HG03575 (cell line): ENCODE results near the gene ZNF281.
"Not testable (repeated sequence)": the region's sequence is repeated elsewhere in the genome, so short reads cannot be mapped to it uniquely, and the experiment has no call there.

Experiments used
- ATAC-seq: cut with Tn5 transposase; IDR thresholded peaks from one replicate; pipeline ENCODE4 v1.9.1; 2021; ENCODE audit not compliant: unreplicated experiment, insufficient number of reproducible peaks, low FRiP score; ENCODE audit errors: extremely low read depth

ZNF281 gene

DNA sequence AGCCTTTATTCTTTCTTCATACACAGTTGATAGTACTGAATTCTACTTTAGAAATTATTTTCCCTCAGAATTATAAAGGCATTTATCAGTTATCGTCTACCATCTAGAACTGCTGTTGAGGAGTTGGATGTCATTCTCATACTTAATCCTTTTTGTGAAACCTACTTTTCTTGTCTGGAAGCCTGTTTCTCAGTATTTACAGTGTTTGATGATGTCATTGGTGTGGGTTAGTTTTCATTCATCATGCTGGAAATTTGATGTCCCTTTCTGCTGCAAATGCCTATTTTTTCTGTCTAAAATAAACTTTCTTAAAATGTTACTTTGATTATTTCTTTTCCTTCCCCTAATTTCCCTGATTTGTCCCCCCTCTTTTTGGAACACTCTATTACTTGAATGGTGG, 22.8 kb upstream of the ZNF281 start:
- no peak for ATAC-seq

DNA sequence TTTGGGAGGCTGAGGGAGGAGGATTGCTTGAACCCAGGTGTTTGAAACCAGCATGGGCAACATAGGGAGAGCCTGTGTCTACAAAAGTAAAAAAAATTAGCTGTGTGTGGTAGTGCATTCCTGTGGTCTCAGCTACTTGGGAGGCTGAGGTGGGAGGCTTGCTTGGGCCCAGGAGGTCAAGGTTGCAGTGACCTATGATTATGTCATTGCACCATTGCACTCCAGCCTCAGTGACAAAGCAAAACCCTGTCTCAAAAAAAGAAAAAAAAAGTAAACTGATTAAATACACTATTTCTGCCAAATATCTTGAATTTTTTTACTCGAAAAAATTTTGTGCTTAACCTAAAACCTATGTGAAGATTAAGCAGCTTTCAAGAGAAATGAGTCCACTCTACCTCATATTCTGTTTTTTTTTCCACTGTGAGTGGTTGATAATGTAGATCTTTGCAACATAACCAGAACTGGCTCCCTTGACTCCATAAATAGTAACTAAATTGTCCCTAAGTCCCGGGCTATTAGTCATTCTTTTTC, 19.4 kb upstream of the ZNF281 start:
- no peak for ATAC-seq

DNA sequence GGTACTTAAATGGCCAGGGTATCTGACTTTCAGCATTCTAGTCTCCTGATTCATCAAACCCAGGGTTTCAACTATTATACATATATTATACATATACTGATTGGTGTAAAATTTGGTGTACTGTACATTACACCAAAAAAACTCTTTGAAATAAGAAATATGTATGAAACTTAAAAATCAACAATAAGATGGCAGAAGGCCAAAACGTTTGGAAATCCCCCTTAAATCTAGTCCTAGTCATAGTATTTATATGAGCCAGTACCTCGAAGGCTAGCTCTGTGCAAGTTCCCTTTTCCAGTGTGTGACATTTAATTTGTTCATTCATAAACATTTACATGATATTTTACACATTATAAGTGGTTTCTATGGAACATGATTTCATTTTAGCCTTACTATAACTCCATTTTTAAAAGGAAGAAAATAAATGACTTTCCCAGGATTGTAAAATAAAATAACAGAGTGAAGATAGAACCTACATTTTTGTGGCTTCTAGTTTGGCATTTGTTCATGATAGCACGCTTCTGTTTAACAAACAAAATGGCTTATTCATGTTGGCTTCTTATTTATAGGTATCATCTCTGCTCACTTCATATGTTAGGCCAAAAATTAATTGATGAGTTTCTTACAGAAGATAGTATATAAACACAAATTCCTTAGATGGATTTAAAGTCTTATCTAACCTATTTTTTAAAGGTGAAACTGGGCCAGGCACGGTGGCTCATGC, 18.8 kb upstream of the ZNF281 start:
- no peak for ATAC-seq

DNA sequence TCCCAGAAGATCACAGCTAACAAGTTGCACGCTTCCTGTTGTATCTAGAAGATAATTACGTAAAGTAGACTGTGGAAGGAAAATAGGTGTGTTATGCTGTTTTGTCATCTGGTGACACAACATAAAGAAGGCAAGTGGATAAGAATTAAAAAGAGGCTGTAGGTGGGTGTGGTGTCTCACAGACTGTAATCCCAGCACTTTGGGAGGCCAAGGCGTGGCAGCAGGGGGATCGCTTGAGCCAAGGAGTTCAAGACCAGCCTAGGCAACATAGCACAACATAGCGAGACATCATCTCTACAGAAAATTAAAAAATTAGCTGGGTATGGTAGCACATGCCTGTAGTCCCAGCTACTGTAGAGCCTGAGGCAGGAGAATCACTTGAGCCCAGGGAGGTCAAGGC, 17.9 kb upstream of the ZNF281 start:
- ATAC-seq = no peak

DNA sequence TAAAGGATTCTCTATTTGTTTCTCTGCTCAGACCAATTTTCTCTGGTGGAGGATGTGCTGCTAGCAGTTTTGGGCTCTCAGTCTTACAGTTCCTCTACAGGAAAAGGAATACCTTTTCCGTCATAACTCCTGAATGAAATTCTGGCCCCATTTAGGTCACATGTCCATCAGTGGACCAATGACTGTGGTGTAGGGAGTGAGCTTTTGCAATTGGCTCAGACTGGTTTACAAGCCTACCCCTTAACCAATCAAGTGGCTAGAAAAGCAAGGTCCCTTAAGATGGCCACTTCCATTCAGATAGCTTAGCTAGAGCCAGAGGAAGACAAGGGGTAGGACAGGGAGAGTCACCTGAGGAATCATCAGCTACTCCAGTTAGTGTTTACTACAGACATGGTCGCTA, 16.4 kb upstream of the ZNF281 start:
- ATAC-seq = no peak

DNA sequence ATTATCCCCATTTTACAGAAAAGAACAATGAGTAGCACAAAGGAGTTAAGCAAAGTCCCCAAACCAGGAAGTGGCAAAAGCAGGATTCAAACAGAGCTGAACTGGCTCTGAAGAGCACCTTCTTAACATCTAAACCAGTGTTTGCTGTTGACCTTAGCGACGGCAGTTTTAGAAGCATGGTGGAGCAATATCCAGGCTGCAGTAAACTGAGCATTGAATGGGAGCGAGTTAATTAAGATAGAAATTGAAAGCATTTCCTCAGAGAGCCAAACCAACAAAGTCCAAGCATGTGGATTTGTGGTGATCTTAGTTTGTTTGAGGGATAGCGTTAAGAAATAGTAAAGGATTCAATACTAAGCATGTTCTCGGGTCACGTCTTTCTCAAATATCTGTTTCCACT, 13.4 kb upstream of the ZNF281 start:
- ATAC-seq = no peak

DNA sequence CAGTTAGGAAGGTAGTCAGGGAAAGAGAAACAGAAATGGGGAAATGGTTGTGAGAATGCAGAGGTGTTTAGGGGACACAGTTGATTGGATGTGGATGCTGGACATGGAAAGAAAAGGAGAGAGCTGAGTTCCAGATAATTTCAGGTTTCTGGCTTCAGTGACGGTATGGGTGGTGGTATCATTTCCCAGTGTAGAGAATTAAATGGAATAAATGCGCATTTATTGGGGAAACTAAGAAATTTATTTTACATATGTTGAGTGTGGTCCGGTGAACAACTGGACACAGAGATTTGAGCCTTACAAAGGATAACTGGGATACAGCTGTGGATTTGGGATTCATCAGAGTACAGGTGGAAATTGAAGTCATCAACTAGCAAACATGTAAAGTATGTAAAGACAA, 12.4 kb upstream of the ZNF281 start:
- no peak for ATAC-seq

DNA sequence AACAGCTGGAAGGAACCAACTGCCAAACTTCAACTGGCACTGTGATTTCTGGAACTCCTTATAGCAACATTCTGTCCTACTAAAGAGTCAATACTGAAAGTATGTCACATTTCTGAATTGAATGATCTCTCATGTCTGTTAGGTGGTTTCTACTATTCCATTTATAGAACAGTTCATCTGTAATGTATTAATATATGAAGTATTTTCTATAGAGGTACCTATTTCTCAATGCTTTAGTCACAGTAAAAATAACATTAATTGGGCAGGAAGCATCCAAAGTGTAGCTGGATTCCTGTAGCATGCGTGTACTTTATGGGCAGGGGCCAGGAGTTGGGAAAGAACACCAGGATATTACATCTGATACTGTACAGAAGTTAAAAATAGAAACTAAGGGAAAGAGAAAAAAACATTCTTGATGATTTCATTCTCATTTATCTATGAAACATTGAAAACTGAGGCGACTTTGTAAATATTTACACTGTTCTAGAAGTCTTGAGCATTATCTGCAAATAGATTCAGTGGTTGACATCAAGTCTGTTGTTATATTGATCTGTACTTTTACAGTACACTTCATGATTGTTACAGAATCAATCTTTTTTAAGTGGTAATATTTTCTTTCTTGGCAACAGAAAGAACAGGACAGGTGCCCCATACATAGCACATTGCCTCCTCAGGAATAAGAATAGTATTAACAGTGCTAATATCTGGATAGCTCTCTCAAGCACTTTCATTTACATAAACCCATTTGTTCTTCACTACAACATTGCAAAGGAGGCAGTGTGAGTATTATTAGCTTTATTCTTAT, 6.2 kb upstream of the ZNF281 start:
- ATAC-seq = peak; percentile 79

DNA sequence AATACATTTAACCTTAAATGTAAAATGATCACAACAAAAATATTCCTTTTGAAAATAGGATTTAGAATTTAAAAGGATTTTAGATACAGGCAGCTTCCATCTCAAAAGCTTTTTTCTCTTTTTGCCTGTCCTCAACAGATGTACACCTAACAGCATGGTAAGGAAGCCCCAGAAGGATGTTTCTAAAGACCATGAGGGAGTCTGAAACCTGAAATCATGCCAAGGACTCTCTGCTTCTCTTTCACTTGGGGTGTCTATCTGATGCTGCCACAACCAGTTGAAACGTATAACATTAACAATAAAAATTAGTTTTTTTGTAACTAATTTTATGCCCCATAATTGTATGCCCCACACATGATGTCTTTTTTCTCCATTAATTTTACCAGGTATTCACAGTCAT, 5.4 kb upstream of the ZNF281 start:
- no peak for ATAC-seq

DNA sequence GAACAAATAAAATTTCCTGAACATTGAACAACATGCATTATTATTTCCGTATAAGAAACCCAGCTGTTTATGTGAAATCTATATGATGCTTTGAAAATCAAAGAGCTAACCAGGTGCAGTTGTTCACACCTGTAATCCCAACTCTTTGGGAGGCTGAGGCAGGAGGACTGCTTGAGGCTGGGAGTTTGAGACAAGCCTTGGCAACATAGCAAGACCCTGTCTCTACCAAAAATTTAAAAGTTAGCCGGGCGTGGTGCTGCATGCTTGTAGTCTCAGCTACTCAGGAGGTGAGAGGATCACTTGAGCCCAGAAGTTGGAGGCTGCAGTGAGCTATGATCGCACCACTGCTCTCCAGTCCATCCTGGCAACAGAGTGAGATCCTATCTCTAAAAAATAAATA, 4.8 kb upstream of the ZNF281 start:
- no peak for ATAC-seq

DNA sequence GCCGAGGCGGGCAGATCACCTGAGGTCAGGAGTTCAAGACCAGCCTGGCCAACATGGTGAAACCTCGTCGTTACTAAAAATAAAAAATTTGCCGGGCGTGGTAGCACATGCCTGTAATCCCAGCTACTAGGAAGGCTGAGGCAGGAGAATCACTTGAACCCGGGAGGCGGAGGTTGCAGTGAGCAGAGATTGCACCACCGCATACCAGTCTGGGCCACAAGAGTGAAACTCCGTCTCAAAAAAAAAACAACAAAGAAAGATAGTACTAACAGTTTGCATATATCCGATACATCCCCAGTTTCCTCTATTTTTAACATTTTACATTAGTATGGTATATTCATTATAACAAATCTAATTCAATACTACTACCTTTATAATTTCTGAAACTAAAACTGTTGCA, 3.9 kb upstream of the ZNF281 start:
- not testable (repeated sequence) for ATAC-seq

DNA sequence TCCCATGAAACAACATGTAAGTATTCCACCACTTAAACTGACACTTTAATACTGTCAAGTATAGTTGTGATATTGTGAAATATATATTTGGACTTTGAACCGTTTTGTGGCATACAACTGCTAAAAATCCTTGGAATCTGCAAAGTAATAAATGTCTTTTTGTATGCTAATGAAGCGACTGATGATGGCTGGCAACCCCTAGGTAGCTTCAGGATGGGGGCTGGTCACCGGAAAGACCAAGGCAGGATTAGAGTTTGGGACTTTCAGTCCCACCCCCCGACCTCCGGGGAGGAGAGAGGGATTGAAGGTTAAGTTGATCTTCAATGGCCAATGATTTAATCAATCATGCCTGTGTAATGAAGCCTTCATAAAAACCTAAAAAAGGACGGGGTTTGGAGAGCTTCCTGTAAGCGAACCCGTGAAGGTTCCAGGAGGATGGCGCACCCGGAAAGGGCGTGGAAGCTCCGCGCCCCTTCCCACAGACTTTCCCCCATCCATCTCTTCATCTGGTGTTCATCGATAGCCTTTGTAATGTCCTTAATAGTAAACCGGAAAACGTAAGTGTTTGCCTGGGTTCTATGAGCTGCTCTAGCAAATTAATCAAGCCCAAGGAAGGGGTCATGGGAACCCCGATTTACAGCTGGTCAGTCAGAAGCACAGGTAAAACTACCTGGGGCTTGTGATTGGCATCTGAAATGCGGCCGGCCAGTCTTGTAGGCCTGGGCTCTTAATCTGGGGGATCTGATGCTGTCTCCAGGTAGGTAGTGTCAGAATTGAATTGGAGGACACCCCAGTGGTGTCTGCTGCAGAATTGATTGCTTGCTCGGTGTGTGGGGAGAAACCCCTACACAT, 1.8 kb upstream of the ZNF281 start:
- no peak for ATAC-seq

DNA sequence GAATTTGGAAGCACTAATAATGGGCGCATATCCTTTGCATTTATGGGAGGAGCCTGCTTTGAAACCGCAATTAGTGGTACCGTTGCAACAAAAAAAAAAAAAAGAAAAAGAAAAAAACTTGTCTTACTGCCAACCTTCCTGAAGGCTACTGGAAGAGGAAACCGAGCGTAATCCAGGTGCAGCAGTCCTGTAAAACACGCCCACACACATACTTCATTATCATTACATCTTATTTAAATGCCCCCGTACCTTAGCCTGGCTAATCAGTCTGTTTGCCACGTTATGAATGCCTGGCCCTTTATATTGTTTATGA, 686 bp upstream of the ZNF281 start:
- no peak for ATAC-seq

DNA sequence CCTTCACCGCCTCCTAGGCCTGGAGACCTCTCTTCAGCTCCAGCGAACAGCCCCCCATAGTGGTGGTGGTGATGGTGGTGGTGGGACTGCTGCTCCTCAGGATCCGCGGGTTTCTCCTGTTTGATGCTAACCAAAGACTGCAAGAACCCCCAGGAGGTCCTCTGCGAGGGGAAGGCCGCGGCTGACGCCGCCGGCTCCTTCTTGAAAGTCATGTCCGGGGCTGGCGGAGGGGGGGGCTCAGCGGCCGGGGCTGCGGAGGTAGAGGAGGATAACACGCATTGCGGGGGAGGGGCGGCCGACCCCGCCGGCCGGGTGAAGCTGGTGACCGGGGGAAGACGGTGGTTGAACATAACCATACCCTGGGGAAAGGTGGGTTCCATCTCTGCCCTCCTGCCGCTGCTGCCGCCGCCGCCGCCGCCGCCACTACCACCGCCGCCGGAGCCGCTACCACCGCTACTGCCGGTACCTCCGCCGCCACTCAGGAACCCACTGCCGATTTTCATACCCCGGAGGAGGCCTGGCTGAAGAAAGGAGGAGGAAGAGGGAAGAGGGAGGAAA, 554 bp downstream of the ZNF281 start:
- ATAC-seq = no peak

DNA sequence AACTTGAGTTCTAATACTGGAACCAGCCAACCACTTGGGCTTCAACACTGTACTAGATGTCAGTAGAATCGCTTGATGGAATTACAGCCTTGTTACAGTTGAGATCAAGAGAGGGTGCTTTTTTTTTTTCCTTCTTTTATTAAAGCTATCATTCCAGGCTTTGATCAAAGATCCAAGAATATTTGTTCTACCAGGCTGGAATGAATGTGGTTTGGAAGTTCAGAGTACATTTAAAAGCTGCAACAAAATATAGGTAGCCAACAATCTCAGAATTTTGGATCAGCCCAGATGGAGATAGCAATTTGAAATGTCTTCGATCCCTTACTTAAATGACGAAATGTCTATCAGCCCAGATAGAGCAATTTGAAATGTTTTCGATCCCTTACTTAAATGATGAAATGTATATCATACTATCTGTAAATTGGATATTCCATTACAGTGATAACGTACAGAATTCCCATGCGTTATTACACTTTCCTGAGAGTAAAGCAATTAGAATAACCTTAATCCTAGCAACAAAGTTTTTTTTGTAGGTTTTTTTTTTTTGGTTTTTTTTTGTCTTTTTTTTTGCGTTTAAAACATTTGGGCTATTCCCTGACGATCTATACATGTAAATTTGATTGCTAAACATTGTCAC, 3.6 kb downstream of the ZNF281 start:
- no peak for ATAC-seq

DNA sequence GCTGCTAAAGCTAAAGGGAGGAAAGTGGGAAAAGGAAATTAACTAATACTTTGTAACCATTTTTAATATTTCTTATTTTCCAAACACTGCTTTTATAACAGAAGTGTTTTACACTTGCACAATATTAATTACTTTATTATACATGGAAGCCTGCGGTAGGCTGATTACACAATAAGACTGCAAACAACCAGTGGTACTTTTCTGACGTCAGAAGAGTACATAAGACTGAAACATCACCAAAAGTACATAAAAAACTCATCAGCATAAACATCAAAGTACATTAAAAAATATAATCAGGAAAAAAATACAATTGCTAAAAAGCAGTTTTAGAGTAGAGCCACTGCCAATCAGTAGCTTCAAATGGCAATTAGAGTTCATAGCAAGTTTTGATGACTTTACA, 4.6 kb downstream of the ZNF281 start:
- no peak for ATAC-seq

DNA sequence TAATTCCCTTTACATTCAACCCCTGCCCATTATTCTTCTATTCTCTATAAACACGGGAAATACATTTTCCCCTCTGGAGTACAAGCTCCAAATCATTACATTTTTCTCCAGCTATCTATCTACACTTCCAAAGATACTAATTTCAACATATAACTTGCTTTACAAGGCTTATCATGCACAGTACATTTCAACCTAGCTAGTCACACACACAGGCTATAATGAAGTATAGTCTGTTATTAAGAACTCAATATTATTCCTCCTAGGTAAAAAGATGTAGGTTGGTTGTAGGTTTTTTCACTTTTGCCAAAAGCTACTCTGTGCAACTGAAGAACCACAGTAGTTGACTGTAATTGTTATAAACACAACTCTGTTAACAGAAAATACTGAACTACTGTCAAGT, 8.1 kb downstream of the ZNF281 start:
- no peak for ATAC-seq

DNA sequence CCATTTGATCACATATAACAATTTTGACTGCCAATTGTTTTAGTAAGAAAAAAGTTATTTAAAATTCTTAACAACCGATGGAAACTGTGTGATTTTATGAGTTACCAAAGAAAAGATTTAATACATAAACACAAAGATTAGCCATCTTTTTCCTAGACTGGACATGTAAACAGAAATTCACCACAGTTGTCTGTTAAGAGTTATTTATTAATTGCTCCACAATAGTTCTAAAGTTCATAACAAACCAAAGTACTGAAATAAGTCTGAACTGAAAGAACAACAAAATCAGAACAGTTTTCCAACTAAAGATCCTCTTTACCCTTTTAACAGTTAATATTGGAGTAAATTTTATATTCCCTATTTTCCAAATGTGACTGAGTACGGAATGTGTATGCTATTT, 8.6 kb downstream of the ZNF281 start:
- ATAC-seq = no peak

DNA sequence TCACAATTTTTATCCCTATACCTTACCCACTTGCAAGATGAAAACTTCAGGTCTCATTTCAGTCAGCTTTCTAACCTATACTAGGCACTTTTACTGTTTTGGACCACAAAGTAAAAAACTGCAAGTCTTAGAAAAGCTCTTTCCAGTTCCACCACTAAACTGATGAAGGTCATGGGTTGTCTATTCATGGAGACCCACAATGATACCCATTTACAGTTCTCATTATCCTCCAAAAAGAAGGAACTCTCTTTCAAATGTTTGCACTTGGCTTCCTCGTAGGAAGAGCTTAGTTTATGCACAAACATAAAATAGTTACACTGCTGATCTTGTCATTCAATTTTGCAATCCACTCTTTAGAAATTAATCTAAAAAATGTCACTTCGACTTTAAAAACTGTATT, 9.3 kb downstream of the ZNF281 start:
- ATAC-seq = no peak
